HepG2 (cell line): ENCODE measurements around the gene PIGL. TPM values are rescaled to one million over a fixed set of nuclear protein-coding genes. Genes with fewer than 3 reads are reported as not detected.
A peak's percentile ranks its signal among the peaks of the same experiment; 100 is the strongest.
"Not testable (repeated sequence)": the region's sequence is repeated elsewhere in the genome, so short reads cannot be mapped to it uniquely, and the experiment has no call there.

Source experiments
- ATAC-seq: fragments of 200-7000 bp; cut with Tn5 transposase; 3 replicates; pipeline ENCODE4 v1.9.1; 2020; ENCODE audit warnings: mild to moderate bottlenecking, moderate library complexity
- BruUV-seq: library from RNA; stranded (reverse); fragments of 400-500 nt; replicated peaks from 2 replicates; lab custom pipeline; 2021; lab: Mats Ljungman, UMichigan
- CTCF ChIA-PET: fragments of 300-600 bp; formaldehyde crosslinking; extraction: SDS; loops from one replicate; lab custom pipeline; 2021; ENCODE audit warnings: low total read pairs, inconsistent platforms, low intra/inter-chr PET ratio; lab: Yijun Ruan, JAX
- POLR2A ChIA-PET: fragments of 350-600 bp; sonication (Branson Sonifier 250); formaldehyde crosslinking; loops from one replicate; lab custom pipeline; 2020; ENCODE audit warnings: antibody characterized with exemption, inconsistent platforms; lab: Yijun Ruan, JAX
- DNase-seq: peaks from one replicate; pipeline ENCODE4 v3.0.0-alpha.2; 2015; ENCODE audit warnings: low spot score
- FAIRE-seq: peaks from 3 replicates; lab custom pipeline; 2011; peaks lifted over from hg19 to GRCh38; lab: Jason Lieb, UNC
- H2AFZ ChIP-seq: one replicate; pipeline ENCODE4 v1.6.1; 2011; ENCODE audit warnings: low read length, inconsistent platforms
- H3K27ac ChIP-seq: fragments of 300-600 bp; 3 replicates; pipeline ENCODE4 v1.8.0; 2011; ENCODE audit warnings: mixed run types, mild to moderate bottlenecking, mixed read lengths, low read length, inconsistent platforms; ENCODE audit not compliant: insufficient read depth; ENCODE audit errors: extremely low read length
- H3K27me3 ChIP-seq, 2 experiments: fragments of 200-600 bp in 1 of 2; 2 replicates in 1 of 2; 3 replicates in 1 of 2; pipeline versions ENCODE4 v1.6.0 to v1.8.0; 2011; ENCODE audit warnings: low read length in 2 of 2, mild to moderate bottlenecking in 2 of 2, moderate library complexity in 2 of 2, inconsistent platforms in 1 of 2; ENCODE audit not compliant: insufficient read depth in 2 of 2, control insufficient read depth in 1 of 2
- H3K36me3 ChIP-seq, 2 experiments: fragments of 200-600 bp in 1 of 2; replicated peaks in 1 of 2; 2 replicates in 1 of 2; 3 replicates in 1 of 2; pipeline versions ENCODE4 v1.5.1 to v1.8.0; 2011; ENCODE audit warnings: low read length in 2 of 2, inconsistent platforms in 1 of 2; ENCODE audit not compliant: insufficient read depth in 2 of 2, control insufficient read depth in 1 of 2
- H3K4me1 ChIP-seq: 2 replicates; pipeline ENCODE4 v1.5.1; 2012; ENCODE audit warnings: low read length, inconsistent platforms; ENCODE audit not compliant: insufficient read depth
- H3K4me2 ChIP-seq: 2 replicates; pipeline ENCODE4 v1.6.0; 2011; ENCODE audit warnings: low read depth, low read length, inconsistent platforms
- H3K4me3 ChIP-seq, 3 experiments: fragments of 200-600 bp in 1 of 3; sonication (generic), shearing (Covaris generic) in 1 of 3; replicated peaks in 1 of 3; 2 replicates each; pipeline ENCODE4 v1.5.1; 2011 to 2016; ENCODE audit warnings: low read length in 3 of 3, inconsistent platforms in 2 of 3, low read depth in 2 of 3, mild to moderate bottlenecking in 2 of 3, control low read depth in 1 of 3, mixed read lengths in 1 of 3; ENCODE audit not compliant: insufficient read depth in 1 of 3
- H3K79me2 ChIP-seq: one replicate; pipeline ENCODE4 v1.6.1; 2011; ENCODE audit warnings: low read length, inconsistent platforms; ENCODE audit not compliant: insufficient read depth
- H3K9ac ChIP-seq: 2 replicates; pipeline ENCODE4 v1.6.0; 2011; ENCODE audit warnings: mild to moderate bottlenecking, low read depth, low read length, inconsistent platforms; ENCODE audit not compliant: insufficient read depth
- H3K9me3 ChIP-seq: 2 replicates; pipeline ENCODE4 v1.5.1; 2012; ENCODE audit warnings: mild to moderate bottlenecking, low read length
- H4K20me1 ChIP-seq: 2 replicates; pipeline ENCODE4 v1.6.0; 2011; ENCODE audit warnings: inconsistent platforms, mild to moderate bottlenecking, low read length, moderate library complexity; ENCODE audit not compliant: insufficient read depth
- WGBS: methylation state at CpG from one replicate; pipeline ENCODE4 v1.1.6; 2017; ENCODE audit warnings: low lambda C conversion rate; 5-methylcytosine and 5-hydroxymethylcytosine counted together
- in situ Hi-C: cut with HindIII; loops from 2 replicates; pipeline ENCODE4 v1.10.0; 2017; ENCODE audit warnings: low pct_unique_long_range_greater_than_20kb; ENCODE audit not compliant: extremely low pct_ligation_motif_present
- intact Hi-C: fragments of 100-400 bp; cut with micrococcal nuclease; formaldehyde crosslinking; loops from one replicate; pipeline ENCODE4 v1.10.0; 2022; ENCODE audit not compliant: unreplicated experiment
- polyA plus RNA-seq, 8 experiments: library from polyadenylated mRNA; depleted of rRNA in 3 of 8; stranded (reverse) in 7 of 8; unstranded in 1 of 8; fragments of >200 nt; fragmentation: Illumina TruSeq in 4 of 8; extraction: Trizol in 4 of 8; gene quantifications; 2 replicates each; pipeline versions ENCODE4 v1.2.1 to v1.2.3, GENCODE V29; 2011 to 2016; ENCODE audit warnings: low read depth in 4 of 8, missing spikeins in 1 of 8, mixed read lengths in 1 of 8; ENCODE audit not compliant: insufficient read depth in 1 of 8
- total RNA-seq, 5 experiments: library from RNA; depleted of rRNA; stranded (reverse); fragments of >200 nt; fragmentation: Illumina TruSeq; extraction: Trizol; gene quantifications; 2 replicates each; pipeline ENCODE4 v1.2.3, GENCODE V29; 2016; ENCODE audit warnings: low read depth in 1 of 5
- TF ChIP-seq, protein P1 (sequence below): sonication (generic); formaldehyde crosslinking; IDR thresholded peaks from 2 replicates; pipeline ENCODE4 v1.5.1; 2020; ENCODE audit warnings: mild to moderate bottlenecking, missing genetic modification reagents, moderate library complexity

Gene PIGL
- total and polyA plus RNA-seq, 2 of the 13 experiments (the other 11 are each of a cell fraction or from before 2014, with no cell fraction given): 28.5 to 63.8 TPM

DNA sequence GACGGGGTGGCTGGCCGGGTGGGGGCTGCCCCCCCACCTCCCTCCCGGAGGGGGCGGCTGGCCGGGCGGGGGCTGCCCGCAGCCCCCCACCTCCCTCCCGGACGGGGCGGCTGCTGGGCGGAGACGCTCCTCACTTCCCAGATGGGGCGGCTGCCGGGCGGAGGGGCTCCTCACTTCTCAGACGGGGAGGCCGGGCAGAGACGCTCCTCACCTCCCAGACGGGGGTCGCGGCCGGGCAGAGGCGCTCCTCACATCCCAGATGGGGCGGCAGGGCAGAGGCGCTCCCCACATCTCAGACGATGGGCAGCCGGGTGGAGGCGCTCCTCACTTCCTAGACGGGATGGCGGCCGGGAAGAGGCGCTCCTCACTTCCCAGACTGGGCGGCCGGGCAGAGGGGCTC, 95.1 kb downstream of the PIGL start:
- intact Hi-C loops: loop anchor here (5.0 kb wide), 1 partner anchor 40 kb away; the partner anchor contains the start of gene CENPV
- H4K20me1 ChIP-seq, BruUV-seq, H3K36me3 ChIP-seq, ATAC-seq, H3K9ac ChIP-seq, FAIRE-seq, H3K27me3 ChIP-seq, H3K4me2 ChIP-seq, DNase-seq, H3K9me3 ChIP-seq, in situ Hi-C loops, H2AFZ ChIP-seq, CTCF ChIA-PET, H3K4me3 ChIP-seq, H3K27ac ChIP-seq, H3K79me2 ChIP-seq: not testable (repeated sequence)
- POLR2A ChIA-PET: interaction anchor here (0.6 to 5.2 kb wide), 9 partner anchors 8 to 224 kb away, joined by 3 to 100 read pairs (median 11); partner anchors contain the start of gene CENPV
- peaks cover 65% of the 10 kb centered on the region for H3K4me1 ChIP-seq
- 100% methylated on average over 1 of the region's 34 CpGs for WGBS
- TF ChIP-seq, protein P1, sequence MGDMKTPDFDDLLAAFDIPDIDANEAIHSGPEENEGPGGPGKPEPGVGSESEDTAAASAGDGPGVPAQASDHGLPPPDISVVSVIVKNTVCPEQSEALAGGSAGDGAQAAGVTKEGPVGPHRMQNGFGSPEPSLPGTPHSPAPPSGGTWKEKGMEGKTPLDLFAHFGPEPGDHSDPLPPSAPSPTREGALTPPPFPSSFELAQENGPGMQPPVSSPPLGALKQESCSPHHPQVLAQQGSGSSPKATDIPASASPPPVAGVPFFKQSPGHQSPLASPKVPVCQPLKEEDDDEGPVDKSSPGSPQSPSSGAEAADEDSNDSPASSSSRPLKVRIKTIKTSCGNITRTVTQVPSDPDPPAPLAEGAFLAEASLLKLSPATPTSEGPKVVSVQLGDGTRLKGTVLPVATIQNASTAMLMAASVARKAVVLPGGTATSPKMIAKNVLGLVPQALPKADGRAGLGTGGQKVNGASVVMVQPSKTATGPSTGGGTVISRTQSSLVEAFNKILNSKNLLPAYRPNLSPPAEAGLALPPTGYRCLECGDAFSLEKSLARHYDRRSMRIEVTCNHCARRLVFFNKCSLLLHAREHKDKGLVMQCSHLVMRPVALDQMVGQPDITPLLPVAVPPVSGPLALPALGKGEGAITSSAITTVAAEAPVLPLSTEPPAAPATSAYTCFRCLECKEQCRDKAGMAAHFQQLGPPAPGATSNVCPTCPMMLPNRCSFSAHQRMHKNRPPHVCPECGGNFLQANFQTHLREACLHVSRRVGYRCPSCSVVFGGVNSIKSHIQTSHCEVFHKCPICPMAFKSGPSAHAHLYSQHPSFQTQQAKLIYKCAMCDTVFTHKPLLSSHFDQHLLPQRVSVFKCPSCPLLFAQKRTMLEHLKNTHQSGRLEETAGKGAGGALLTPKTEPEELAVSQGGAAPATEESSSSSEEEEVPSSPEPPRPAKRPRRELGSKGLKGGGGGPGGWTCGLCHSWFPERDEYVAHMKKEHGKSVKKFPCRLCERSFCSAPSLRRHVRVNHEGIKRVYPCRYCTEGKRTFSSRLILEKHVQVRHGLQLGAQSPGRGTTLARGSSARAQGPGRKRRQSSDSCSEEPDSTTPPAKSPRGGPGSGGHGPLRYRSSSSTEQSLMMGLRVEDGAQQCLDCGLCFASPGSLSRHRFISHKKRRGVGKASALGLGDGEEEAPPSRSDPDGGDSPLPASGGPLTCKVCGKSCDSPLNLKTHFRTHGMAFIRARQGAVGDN: peak; percentile 40; the same call in 1 of the 2 replicates
